HFF-Myc (cell line): Measurements from ENCODE around the gene SPG7.

ENCODE experiments used
- DNase-seq: peaks from one replicate; pipeline ENCODE4 v3.0.0-alpha.2; 2011; ENCODE audit warnings: low read depth; ENCODE audit errors: extremely low read depth
- H3K4me3 ChIP-seq: replicated peaks from 2 replicates; pipeline ENCODE4 v1.5.1; 2011; ENCODE audit warnings: low read depth, mild to moderate bottlenecking, control low read depth, low read length
- TF ChIP-seq, protein P1 (sequence below): IDR thresholded peaks from 2 replicates; pipeline ENCODE4 v1.5.1; 2012; ENCODE audit warnings: mild to moderate bottlenecking, low read depth, low read length, control low read depth; ENCODE audit errors: missing control alignments

SPG7 gene

GRCh38 chr16:89478576-89479221 lies 29.5 kb upstream of the SPG7 start:
- no peak overlapping the region for H3K4me3 ChIP-seq
- TF ChIP-seq, protein P1, sequence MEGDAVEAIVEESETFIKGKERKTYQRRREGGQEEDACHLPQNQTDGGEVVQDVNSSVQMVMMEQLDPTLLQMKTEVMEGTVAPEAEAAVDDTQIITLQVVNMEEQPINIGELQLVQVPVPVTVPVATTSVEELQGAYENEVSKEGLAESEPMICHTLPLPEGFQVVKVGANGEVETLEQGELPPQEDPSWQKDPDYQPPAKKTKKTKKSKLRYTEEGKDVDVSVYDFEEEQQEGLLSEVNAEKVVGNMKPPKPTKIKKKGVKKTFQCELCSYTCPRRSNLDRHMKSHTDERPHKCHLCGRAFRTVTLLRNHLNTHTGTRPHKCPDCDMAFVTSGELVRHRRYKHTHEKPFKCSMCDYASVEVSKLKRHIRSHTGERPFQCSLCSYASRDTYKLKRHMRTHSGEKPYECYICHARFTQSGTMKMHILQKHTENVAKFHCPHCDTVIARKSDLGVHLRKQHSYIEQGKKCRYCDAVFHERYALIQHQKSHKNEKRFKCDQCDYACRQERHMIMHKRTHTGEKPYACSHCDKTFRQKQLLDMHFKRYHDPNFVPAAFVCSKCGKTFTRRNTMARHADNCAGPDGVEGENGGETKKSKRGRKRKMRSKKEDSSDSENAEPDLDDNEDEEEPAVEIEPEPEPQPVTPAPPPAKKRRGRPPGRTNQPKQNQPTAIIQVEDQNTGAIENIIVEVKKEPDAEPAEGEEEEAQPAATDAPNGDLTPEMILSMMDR, result no peak
- DNase-seq, result no peak

GRCh38 chr16:89481356-89481955 lies 26.7 kb upstream of the SPG7 start:
- DNase-seq, result no peak
- TF ChIP-seq, protein P1, result no peak

GRCh38 chr16:89482150-89482816 lies 25.9 kb upstream of the SPG7 start:
- no peak for DNase-seq
- TF ChIP-seq, protein P1, result no peak
- H3K4me3 ChIP-seq, result no peak overlapping the region

More at GRCh38 chr16:89481356-89481955, 26.7 kb upstream of the SPG7 start:
- H3K4me3 ChIP-seq, result no peak overlapping the region

GRCh38 chr16:89482817-89483205 lies 25.4 kb upstream of the SPG7 start:
- TF ChIP-seq, protein P1, result no peak
- H3K4me3 ChIP-seq, result no peak overlapping the region
- DNase-seq, result no peak

DNA sequence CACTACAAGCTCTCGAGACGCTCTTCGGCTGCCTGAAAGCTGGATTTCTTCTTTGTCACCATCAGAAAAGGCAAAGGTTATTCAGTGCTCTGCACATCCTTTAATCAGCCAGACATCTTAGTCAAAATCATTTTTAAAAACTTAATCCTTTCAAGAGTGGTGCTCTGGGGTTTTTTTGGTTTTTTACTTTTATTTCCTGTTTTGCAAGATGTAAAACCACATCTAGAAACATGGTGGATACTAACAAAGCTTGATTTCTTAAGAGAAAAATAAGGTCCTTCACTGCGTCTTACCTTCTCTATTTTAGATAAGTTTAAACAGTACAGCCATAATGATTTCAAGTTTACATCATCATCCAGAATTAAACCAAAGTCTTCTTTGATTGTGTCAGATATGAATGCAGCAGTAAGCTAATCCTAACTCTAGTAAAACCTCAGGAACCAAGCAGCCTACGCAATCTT lies 24.1 kb upstream of the SPG7 start:
- TF ChIP-seq, protein P1, result no peak
- H3K4me3 ChIP-seq, result no peak overlapping the region
- DNase-seq, result no peak

DNA sequence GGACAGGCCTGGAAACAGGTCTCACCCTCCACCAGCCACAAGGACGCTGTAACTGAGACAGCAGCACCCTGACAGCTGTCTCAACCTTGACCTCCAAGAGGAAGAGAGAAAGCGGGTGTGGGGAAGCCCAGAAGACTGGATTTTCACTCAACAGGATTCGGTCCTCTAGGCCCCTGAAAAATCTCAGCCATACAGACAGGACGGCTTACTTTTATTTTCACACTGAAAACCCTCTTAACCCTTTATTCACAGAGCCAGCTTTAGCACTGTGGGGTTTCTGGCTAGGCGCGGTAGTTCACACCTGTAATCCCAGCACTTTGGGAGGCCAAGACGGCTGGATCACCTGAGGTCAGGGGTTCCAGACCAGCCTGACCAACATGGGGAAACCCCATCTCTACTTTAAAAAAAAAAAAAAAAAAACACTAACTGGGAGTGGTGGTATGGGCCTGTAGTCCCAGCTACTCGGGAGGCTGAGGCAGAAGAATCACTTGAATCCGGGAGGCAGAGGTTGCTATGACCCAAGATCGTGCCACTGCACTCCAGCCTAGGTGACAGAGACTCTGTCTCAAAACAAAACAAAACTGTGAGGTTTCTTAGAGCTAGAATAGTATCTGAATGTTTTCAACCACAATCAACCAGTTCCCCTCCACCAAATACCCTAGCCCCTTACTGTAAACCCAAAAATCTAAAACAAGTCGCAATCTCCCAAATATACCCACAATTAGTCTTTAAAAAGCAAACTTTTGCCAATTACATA lies 23.1 kb upstream of the SPG7 start:
- DNase-seq, result no peak
- no peak overlapping the region for H3K4me3 ChIP-seq
- TF ChIP-seq, protein P1, result no peak
